ENCODE results near the gene CGB5.

DNA sequence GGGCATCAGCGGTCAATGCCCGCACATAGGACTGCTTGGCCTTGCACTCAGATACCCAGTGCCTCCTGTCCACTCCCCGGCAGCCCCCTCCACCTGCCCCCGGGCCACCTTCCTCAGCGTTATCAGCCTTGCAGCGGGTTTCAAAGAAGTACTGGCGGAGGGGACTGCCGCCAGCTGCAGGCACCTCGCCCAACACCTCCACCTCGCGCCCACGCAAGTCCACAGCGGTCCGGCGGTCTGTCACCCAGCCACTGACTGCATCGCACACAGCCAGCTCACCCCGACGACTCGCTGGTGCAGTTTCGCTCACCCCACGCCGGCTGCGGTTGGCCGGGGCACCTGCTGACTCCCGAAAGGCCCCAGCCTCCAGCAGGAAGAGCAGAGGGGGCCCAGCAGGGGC, 17.8 kb downstream of the CGB5 start:
- TF ChIP-seq, protein P1, sequence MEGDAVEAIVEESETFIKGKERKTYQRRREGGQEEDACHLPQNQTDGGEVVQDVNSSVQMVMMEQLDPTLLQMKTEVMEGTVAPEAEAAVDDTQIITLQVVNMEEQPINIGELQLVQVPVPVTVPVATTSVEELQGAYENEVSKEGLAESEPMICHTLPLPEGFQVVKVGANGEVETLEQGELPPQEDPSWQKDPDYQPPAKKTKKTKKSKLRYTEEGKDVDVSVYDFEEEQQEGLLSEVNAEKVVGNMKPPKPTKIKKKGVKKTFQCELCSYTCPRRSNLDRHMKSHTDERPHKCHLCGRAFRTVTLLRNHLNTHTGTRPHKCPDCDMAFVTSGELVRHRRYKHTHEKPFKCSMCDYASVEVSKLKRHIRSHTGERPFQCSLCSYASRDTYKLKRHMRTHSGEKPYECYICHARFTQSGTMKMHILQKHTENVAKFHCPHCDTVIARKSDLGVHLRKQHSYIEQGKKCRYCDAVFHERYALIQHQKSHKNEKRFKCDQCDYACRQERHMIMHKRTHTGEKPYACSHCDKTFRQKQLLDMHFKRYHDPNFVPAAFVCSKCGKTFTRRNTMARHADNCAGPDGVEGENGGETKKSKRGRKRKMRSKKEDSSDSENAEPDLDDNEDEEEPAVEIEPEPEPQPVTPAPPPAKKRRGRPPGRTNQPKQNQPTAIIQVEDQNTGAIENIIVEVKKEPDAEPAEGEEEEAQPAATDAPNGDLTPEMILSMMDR (conservative IDR thresholded peaks at IDR 0.05; ENCODE audit: low read depth, low read length): no peak
- no peak for TF ChIP-seq EZH2phosphoT487 (IDR thresholded peaks at IDR 0.05; ENCODE audit: borderline replicate concordance, low read length)

Data from PC-3 (cell line).